Measurements from ENCODE around the gene DCD. TPM values are rescaled to one million over a fixed set of nuclear protein-coding genes. Genes with fewer than 3 reads are reported as not detected.
"Not testable (repeated sequence)": the region's sequence is repeated elsewhere in the genome, so short reads cannot be mapped to it uniquely, and the experiment has no call there.

The DCD gene
- total RNA-seq, 2 experiments from 2014 or later: not detected

GRCh38 chr12:54650889-54651288 is 2.7 kb upstream of the DCD start:
- Mint-ChIP-seq H3K27ac (no peak overlapping the region), H3K4me3 (no peak overlapping the region), H3K9me3 (ENCODE audit: low read depth) (no peaks in the 10 kb centered on the region), H3K36me3 (ENCODE audit: low read depth) (no peaks in the 10 kb centered on the region), H3K4me1 (no peaks in the 10 kb centered on the region), H3K27me3 (peaks cover 21% of the 10 kb centered on the region)
- ChIA-PET POLR2A (no interaction called here), CTCF (interaction anchor here (1.4 kb wide), 1 partner anchor 73 kb away, joined by 3 read pairs; no protein-coding TSS in a partner anchor)
- ATAC-seq: no peak
- no peak for DNase-seq
- intact Hi-C loops (cut with DNase I, micrococcal nuclease): no loop called here

DNA sequence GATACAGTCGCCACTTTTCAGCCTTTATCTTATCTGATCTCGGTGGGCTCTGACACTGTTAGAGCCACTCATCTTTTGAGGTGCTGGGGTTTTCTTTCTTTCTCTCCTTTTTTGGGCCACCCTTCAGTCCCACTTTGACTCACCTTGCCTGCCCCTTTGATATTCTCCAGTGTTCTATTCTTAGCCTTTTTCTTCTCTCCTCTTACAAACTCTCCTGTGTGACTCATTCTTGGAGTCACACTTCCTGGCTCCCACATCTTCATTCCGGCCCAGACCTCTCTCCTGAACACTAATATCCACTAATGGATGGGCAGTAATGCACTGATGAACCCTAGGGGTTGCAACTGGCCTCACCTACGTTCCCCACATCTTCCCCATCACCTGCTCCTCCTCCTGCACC is 2.2 kb upstream of the DCD start:
- POLR2A ChIA-PET: no interaction called here
- CTCF ChIA-PET: interaction anchor here (0.6 to 1.9 kb wide), 4 partner anchors 9 to 251 kb away, joined by 3 to 11 read pairs (median 6); no protein-coding TSS in a partner anchor
- DNase-seq: no peak
- Mint-ChIP-seq H3K4me3 (no peak overlapping the region), H3K27ac (no peak overlapping the region), H3K9me3 (ENCODE audit: low read depth) (no peaks in the 10 kb centered on the region), H3K36me3 (ENCODE audit: low read depth) (no peaks in the 10 kb centered on the region), H3K27me3 (peaks cover 21% of the 10 kb centered on the region), H3K4me1 (no peaks in the 10 kb centered on the region)
- ATAC-seq: no peak
- intact Hi-C loops (cut with DNase I, micrococcal nuclease): no loop called here

DNA sequence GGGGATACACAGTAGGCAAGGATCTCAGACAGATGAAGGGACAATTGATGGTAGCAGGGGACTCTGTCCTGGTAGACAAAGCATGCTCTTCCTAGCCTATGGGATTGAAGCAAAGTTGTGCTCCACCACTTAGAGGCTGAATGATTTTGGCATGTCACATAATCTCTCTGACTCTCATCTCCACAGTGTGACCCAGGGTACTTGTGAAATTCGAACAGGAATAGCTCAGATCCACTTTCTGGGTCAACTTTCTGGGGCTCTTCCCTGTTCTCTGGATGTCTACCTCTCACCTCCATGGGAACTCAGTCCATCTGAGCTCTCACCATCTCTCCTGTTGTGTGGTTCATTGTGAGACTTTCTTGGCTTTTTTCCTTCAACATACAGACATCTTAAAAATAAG is 1.7 kb upstream of the DCD start:
- no peak overlapping the region for H3K4me3 Mint-ChIP-seq
- H3K27me3 Mint-ChIP-seq: peaks cover 21% of the 10 kb centered on the region
- no peak for DNase-seq
- ChIA-PET CTCF (interaction anchor here (0.6 to 1.9 kb wide), 5 partner anchors 9 to 873 kb away, joined by 3 to 11 read pairs (median 3); no protein-coding TSS in a partner anchor), POLR2A (no interaction called here)
- H3K9me3 Mint-ChIP-seq (ENCODE audit: low read depth): no peaks in the 10 kb centered on the region
- H3K36me3 Mint-ChIP-seq (ENCODE audit: low read depth): no peaks in the 10 kb centered on the region
- no peak for ATAC-seq
- intact Hi-C loops (cut with DNase I, micrococcal nuclease): no loop called here
- no peak overlapping the region for H3K27ac Mint-ChIP-seq
- no peaks in the 10 kb centered on the region for H3K4me1 Mint-ChIP-seq

GRCh38 chr12:54641554-54641953 is 6.6 kb downstream of the DCD start:
- ChIA-PET CTCF (interaction anchor here (0.7 to 3.4 kb wide), 3 partner anchors 11 to 62 kb away, joined by 3 to 11 read pairs (median 5); no protein-coding TSS in a partner anchor), POLR2A (no interaction called here)
- H3K36me3 Mint-ChIP-seq (ENCODE audit: low read depth): no peaks in the 10 kb centered on the region
- H3K27ac Mint-ChIP-seq: no peak overlapping the region
- ATAC-seq: no peak
- no peak for DNase-seq
- no peaks in the 10 kb centered on the region for H3K4me1 Mint-ChIP-seq
- intact Hi-C loops (cut with DNase I, micrococcal nuclease): no loop called here
- no peak overlapping the region for H3K4me3 Mint-ChIP-seq
- no peaks in the 10 kb centered on the region for H3K9me3 Mint-ChIP-seq (ENCODE audit: low read depth)
- H3K27me3 Mint-ChIP-seq: peaks cover 11% of the 10 kb centered on the region

DNA sequence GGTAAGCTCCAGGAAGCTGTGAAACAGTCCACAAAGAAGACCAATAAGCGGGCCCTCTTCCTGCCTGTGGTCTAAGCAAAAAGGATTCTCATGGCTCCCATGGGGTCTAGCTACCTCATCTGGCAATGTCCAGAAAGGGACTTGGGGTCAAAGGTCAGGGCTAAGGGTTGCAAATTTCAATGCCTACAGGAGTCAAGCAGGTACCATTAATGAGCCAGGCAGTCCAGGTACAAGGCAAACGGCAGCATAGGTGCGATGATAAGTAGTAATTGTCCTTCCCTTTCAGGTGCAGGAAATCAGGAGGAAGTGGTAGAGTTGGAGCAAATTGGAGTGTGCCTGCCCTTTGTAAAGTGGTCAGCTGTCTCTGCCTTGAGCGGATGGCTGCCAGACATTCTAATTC is 7.1 kb downstream of the DCD start:
- Mint-ChIP-seq H3K27ac (no peak overlapping the region), H3K36me3 (ENCODE audit: low read depth) (no peaks in the 10 kb centered on the region), H3K4me3 (no peak overlapping the region), H3K27me3 (peaks cover 7% of the 10 kb centered on the region), H3K4me1 (no peaks in the 10 kb centered on the region), H3K9me3 (ENCODE audit: low read depth) (no peaks in the 10 kb centered on the region)
- intact Hi-C loops (cut with DNase I, micrococcal nuclease): no loop called here
- DNase-seq: no peak
- ChIA-PET POLR2A (interaction anchor here (0.7 kb wide), 1 partner anchor 809 kb away, joined by 5 read pairs; no protein-coding TSS in a partner anchor), CTCF (interaction anchor here (1.6 to 3.4 kb wide), 2 partner anchors 18 to 61 kb away, joined by 5 to 11 read pairs; no protein-coding TSS in a partner anchor)
- no peak for ATAC-seq

GRCh38 chr12:54639112-54639511 is 9.1 kb downstream of the DCD start:
- H3K27ac Mint-ChIP-seq; H3K4me3 Mint-ChIP-seq; H3K4me1 Mint-ChIP-seq; DNase-seq; POLR2A ChIA-PET; ATAC-seq; H3K9me3 Mint-ChIP-seq (ENCODE audit: low read depth); intact Hi-C loops (cut with DNase I, micrococcal nuclease); H3K27me3 Mint-ChIP-seq; H3K36me3 Mint-ChIP-seq (ENCODE audit: low read depth): not testable (repeated sequence)
- CTCF ChIA-PET: interaction anchor here (0.7 kb wide), 1 partner anchor 16 kb away, joined by 4 read pairs; no protein-coding TSS in a partner anchor

GRCh38 chr12:54634795-54635194 is 13.4 kb downstream of the DCD start, which contains the start of gene LACRT:
TSS of gene LACRT (minus strand) at chr12:54634895. CDS start at chr12:54634841, 54 bp downstream.
- no peaks in the 10 kb centered on the region for H3K9me3 Mint-ChIP-seq (ENCODE audit: low read depth)
- no peak within 1 kb of the TSS for H3K27ac Mint-ChIP-seq
- no peaks in the 10 kb centered on the region for H3K4me1 Mint-ChIP-seq
- ATAC-seq (no peak), DNase-seq (no peak)
- ChIA-PET POLR2A (no interaction called here), CTCF (interaction anchor here (1.1 kb wide), 1 partner anchor 12 kb away, joined by 4 read pairs; no protein-coding TSS in a partner anchor)
- intact Hi-C loops (cut with DNase I, micrococcal nuclease): no loop called here
- peaks cover 13% of the 10 kb centered on the region for H3K27me3 Mint-ChIP-seq
- no peaks in the 10 kb centered on the region for H3K36me3 Mint-ChIP-seq (ENCODE audit: low read depth)
- no peak within 1 kb of the TSS for H3K4me3 Mint-ChIP-seq

DNA sequence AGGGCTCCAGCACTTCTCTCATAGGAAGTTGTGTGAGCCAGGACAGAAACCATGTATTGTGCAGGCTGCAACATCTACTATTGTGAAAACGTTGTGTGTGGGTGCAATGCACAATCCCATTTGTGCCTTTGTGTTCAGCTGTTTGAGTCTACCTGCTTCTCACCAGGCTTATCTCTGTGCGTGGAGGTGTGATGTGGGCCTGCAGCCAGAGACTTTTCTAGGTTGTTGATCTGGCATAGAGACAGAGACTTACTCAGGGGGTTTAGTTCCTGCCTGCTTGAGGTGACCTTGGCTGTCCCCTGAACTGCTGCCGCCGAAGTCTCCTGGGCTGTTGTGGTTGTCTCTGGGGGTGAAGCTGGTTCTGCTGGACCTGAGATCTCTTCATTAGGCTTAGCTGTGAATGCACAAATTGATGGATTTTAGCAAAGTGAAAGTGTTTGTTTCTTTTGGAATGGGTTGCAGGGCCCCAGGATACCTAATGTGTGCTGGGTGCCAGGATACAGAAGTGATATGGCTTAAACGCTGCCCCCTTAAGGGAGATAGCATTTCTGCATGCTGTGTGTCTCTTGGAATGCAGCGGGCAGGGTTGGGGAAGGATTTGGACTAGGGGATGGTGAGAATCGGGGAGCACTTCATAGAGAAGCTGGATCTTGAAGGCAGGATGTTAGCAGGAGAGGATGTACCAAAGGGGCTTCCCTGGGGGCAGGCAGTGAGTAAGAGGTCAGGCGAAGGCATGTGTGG is 16.0 kb downstream of the DCD start:
- Mint-ChIP-seq H3K4me3 (no peak overlapping the region), H3K27me3 (peaks cover 19% of the 10 kb centered on the region), H3K4me1 (no peaks in the 10 kb centered on the region), H3K9me3 (ENCODE audit: low read depth) (peaks cover 5% of the 10 kb centered on the region), H3K27ac (no peak overlapping the region), H3K36me3 (ENCODE audit: low read depth) (no peaks in the 10 kb centered on the region)
- ATAC-seq: no peak
- ChIA-PET CTCF (interaction anchor here (0.8 to 1.1 kb wide), 2 partner anchors 26 to 52 kb away, joined by 3 to 5 read pairs; no protein-coding TSS in a partner anchor), POLR2A (no interaction called here)
- no peak for DNase-seq
- intact Hi-C loops (cut with DNase I, micrococcal nuclease): no loop called here

DNA sequence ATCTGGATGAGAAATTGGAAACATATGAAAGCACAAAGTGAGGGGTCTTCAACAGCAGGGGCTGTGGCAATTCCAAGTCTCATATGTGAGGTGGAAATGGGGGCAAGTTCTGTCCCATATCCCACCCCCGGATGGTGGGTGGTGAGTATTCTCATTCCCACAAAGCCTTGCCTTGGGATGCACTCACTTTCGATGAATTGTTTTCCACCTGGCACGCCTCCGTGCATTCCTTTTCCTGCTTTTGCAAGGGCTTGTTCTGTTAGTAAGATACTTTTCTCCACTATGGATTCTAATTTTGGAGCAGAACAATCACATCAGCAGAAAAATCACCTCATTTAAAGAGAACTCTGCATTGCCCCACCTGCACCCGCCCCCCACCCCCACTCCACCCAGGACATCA is 16.6 kb downstream of the DCD start:
- Mint-ChIP-seq H3K36me3 (ENCODE audit: low read depth) (peaks cover 5% of the 10 kb centered on the region), H3K4me3 (no peak overlapping the region), H3K9me3 (ENCODE audit: low read depth) (peaks cover 5% of the 10 kb centered on the region), H3K4me1 (no peaks in the 10 kb centered on the region), H3K27ac (no peak overlapping the region), H3K27me3 (peaks cover 25% of the 10 kb centered on the region)
- ChIA-PET POLR2A (no interaction called here), CTCF (no interaction called here)
- no peak for ATAC-seq
- DNase-seq: no peak
- intact Hi-C loops (cut with DNase I, micrococcal nuclease): no loop called here

GRCh38 chr12:54629925-54630324 is 18.2 kb downstream of the DCD start:
- Mint-ChIP-seq H3K27ac (no peak overlapping the region), H3K9me3 (ENCODE audit: low read depth) (peaks cover 5% of the 10 kb centered on the region), H3K4me1 (no peaks in the 10 kb centered on the region), H3K4me3 (no peak overlapping the region), H3K36me3 (ENCODE audit: low read depth) (peaks cover 5% of the 10 kb centered on the region), H3K27me3 (peaks cover 32% of the 10 kb centered on the region)
- no peak for ATAC-seq
- DNase-seq: no peak
- ChIA-PET CTCF (interaction anchor here (1.3 kb wide), 2 partner anchors 10 to 12 kb away, joined by 3 to 4 read pairs; no protein-coding TSS in a partner anchor), POLR2A (no interaction called here)
- intact Hi-C loops (cut with DNase I, micrococcal nuclease): no loop called here

DNA sequence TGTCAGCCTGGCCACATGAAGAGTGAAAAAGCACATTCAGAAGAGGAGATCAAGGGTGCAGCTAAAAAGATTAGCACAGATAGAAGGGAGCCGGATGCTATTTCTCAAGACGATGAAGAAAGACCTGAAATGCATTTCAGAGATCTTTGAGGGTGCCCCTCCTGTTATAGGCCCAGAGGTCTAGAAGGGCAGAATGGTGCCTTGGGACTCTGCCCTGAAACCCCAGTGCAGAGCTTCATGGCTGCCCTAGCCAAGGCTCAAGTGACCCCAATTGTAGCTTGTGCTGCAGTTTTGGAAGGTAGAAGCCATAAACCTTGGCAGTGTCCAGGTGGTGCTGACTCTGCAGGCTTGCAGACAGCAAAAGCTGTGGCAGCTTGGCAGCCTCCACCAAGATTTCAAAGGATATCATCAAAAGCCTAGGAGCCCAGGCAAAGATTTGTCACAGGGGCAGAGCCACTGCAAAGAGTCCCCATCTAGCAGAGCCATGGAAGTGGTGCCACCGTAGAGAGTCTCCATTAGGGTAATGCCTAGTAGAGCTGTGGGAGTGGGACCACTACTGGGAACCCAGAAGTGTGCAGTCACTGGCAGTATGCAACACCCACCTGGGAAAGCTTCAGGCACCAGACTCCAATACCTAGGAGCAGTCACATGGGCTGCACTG is 19.8 kb downstream of the DCD start:
- ChIA-PET POLR2A (no interaction called here), CTCF (interaction anchor here (0.6 to 1.3 kb wide), 3 partner anchors 8 to 96 kb away, joined by 3 to 4 read pairs (median 4); no protein-coding TSS in a partner anchor)
- DNase-seq: no peak
- H3K27me3 Mint-ChIP-seq: peaks cover 42% of the 10 kb centered on the region
- no peak overlapping the region for H3K27ac Mint-ChIP-seq
- intact Hi-C loops (cut with DNase I, micrococcal nuclease): no loop called here
- H3K4me3 Mint-ChIP-seq: no peak overlapping the region
- peaks cover 5% of the 10 kb centered on the region for H3K36me3 Mint-ChIP-seq (ENCODE audit: low read depth)
- peaks cover 5% of the 10 kb centered on the region for H3K9me3 Mint-ChIP-seq (ENCODE audit: low read depth)
- ATAC-seq: no peak
- H3K4me1 Mint-ChIP-seq: no peaks in the 10 kb centered on the region
